ENCODE results near the gene LY86. TPM values are rescaled to one million over a fixed set of nuclear protein-coding genes. Genes with fewer than 3 reads are reported as not detected.

Gene LY86
- total and polyA plus RNA-seq, 2 of the 13 experiments (the other 11 are each of a cell fraction or from before 2014, with no cell fraction given), result not detected

DNA sequence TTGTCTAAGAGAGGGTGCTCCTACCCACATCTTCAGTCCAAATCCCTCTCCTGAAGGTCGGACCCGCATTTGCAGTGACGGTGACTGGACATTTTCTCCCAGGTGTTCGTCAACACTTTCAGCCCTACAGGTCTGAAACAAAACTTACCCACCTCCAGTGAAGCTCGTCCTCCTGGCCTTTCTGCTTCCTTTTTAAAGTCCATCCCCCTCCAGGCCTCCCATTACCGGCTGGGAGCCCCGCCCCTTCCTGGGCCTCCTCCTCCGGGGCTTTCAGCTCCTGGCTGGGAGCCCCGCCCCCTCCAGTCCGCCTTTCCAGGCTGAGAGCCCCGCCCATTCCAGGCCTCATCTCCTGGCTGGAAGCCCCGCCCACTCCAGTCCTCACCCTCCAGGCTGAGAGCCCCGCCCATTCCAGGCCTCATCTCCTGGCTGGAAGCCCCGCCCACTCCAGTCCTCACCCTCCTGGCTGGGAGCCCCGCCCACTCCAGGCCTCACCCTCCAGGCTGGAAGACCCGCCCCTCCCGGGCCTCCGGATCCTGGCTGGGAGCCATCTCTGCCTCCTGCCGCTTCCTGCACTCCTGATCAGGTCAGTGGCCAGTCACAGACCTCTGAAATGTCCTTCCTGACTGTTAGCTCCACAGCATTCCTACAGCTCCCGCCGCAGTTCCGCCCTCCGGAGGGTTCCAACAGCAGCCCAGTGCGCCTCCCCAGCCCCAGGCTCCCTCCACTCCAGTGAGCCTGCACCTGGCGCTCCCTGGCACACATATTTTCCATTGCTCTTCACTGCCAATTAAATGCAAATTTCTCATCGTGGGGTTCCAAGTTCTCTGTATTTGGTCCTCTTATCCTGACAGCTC is 98.5 kb downstream of the LY86 start (continued):
- TF ChIP-seq, protein P1, sequence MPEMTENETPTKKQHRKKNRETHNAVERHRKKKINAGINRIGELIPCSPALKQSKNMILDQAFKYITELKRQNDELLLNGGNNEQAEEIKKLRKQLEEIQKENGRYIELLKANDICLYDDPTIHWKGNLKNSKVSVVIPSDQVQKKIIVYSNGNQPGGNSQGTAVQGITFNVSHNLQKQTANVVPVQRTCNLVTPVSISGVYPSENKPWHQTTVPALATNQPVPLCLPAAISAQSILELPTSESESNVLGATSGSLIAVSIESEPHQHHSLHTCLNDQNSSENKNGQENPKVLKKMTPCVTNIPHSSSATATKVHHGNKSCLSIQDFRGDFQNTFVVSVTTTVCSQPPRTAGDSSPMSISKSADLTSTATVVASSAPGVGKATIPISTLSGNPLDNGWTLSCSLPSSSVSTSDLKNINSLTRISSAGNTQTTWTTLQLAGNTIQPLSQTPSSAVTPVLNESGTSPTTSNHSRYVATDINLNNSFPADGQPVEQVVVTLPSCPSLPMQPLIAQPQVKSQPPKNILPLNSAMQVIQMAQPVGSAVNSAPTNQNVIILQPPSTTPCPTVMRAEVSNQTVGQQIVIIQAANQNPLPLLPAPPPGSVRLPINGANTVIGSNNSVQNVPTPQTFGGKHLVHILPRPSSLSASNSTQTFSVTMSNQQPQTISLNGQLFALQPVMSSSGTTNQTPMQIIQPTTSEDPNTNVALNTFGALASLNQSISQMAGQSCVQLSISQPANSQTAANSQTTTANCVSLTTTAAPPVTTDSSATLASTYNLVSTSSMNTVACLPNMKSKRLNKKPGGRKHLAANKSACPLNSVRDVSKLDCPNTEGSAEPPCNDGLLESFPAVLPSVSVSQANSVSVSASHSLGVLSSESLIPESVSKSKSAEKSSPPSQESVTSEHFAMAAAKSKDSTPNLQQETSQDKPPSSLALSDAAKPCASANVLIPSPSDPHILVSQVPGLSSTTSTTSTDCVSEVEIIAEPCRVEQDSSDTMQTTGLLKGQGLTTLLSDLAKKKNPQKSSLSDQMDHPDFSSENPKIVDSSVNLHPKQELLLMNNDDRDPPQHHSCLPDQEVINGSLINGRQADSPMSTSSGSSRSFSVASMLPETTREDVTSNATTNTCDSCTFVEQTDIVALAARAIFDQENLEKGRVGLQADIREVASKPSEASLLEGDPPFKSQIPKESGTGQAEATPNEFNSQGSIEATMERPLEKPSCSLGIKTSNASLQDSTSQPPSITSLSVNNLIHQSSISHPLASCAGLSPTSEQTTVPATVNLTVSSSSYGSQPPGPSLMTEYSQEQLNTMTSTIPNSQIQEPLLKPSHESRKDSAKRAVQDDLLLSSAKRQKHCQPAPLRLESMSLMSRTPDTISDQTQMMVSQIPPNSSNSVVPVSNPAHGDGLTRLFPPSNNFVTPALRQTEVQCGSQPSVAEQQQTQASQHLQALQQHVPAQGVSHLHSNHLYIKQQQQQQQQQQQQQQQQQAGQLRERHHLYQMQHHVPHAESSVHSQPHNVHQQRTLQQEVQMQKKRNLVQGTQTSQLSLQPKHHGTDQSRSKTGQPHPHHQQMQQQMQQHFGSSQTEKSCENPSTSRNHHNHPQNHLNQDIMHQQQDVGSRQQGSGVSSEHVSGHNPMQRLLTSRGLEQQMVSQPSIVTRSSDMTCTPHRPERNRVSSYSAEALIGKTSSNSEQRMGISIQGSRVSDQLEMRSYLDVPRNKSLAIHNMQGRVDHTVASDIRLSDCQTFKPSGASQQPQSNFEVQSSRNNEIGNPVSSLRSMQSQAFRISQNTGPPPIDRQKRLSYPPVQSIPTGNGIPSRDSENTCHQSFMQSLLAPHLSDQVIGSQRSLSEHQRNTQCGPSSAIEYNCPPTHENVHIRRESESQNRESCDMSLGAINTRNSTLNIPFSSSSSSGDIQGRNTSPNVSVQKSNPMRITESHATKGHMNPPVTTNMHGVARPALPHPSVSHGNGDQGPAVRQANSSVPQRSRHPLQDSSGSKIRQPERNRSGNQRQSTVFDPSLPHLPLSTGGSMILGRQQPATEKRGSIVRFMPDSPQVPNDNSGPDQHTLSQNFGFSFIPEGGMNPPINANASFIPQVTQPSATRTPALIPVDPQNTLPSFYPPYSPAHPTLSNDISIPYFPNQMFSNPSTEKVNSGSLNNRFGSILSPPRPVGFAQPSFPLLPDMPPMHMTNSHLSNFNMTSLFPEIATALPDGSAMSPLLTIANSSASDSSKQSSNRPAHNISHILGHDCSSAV (CRISPR knock-in tag; IDR thresholded peaks at IDR 0.05; ENCODE audit: borderline replicate concordance), result no peak
- TF ChIP-seq GABPB1 (CRISPR knock-in tag; IDR thresholded peaks at IDR 0.05) (peak; percentile 88), SCMH1 (CRISPR knock-in tag; IDR thresholded peaks at IDR 0.05; ENCODE audit: borderline replicate concordance) (no peak), ZNF430 (CRISPR knock-in tag; IDR thresholded peaks at IDR 0.05) (0 out of 2 replicates have a peak, but pooled peaks have one; percentile 27), ZSCAN21 (CRISPR knock-in tag; IDR thresholded peaks at IDR 0.05; ENCODE audit: borderline replicate concordance) (peak; percentile 51; the same call in 1 of the 2 replicates), KAT8 (CRISPR knock-in tag; IDR thresholded peaks at IDR 0.05) (peak; percentile 64)
- TF ChIP-seq, protein P2, sequence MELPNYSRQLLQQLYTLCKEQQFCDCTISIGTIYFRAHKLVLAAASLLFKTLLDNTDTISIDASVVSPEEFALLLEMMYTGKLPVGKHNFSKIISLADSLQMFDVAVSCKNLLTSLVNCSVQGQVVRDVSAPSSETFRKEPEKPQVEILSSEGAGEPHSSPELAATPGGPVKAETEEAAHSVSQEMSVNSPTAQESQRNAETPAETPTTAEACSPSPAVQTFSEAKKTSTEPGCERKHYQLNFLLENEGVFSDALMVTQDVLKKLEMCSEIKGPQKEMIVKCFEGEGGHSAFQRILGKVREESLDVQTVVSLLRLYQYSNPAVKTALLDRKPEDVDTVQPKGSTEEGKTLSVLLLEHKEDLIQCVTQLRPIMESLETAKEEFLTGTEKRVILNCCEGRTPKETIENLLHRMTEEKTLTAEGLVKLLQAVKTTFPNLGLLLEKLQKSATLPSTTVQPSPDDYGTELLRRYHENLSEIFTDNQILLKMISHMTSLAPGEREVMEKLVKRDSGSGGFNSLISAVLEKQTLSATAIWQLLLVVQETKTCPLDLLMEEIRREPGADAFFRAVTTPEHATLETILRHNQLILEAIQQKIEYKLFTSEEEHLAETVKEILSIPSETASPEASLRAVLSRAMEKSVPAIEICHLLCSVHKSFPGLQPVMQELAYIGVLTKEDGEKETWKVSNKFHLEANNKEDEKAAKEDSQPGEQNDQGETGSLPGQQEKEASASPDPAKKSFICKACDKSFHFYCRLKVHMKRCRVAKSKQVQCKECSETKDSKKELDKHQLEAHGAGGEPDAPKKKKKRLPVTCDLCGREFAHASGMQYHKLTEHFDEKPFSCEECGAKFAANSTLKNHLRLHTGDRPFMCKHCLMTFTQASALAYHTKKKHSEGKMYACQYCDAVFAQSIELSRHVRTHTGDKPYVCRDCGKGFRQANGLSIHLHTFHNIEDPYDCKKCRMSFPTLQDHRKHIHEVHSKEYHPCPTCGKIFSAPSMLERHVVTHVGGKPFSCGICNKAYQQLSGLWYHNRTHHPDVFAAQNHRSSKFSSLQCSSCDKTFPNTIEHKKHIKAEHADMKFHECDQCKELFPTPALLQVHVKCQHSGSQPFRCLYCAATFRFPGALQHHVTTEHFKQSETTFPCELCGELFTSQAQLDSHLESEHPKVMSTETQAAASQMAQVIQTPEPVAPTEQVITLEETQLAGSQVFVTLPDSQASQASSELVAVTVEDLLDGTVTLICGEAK (IDR thresholded peaks at IDR 0.05), result no peak
- TF ChIP-seq, protein P2 (CRISPR knock-in tag; IDR thresholded peaks at IDR 0.05), result peak; percentile 75; the same call in 1 of the 2 replicates
- TF ChIP-seq, protein P3, sequence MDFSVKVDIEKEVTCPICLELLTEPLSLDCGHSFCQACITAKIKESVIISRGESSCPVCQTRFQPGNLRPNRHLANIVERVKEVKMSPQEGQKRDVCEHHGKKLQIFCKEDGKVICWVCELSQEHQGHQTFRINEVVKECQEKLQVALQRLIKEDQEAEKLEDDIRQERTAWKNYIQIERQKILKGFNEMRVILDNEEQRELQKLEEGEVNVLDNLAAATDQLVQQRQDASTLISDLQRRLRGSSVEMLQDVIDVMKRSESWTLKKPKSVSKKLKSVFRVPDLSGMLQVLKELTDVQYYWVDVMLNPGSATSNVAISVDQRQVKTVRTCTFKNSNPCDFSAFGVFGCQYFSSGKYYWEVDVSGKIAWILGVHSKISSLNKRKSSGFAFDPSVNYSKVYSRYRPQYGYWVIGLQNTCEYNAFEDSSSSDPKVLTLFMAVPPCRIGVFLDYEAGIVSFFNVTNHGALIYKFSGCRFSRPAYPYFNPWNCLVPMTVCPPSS (IDR thresholded peaks at IDR 0.05), result no peak
